ENCODE measurements around the gene TDRD12.
"Not testable (repeated sequence)": the region's sequence is repeated elsewhere in the genome, so short reads cannot be mapped to it uniquely, and the experiment has no call there.

The TDRD12 gene

GRCh38 chr19:32833388-32833787 is 113.8 kb downstream of the TDRD12 start:
- not testable (repeated sequence) for H3K27me3 Mint-ChIP-seq; ATAC-seq; H3K27ac Mint-ChIP-seq; DNase-seq; H3K36me3 Mint-ChIP-seq (ENCODE audit: low read depth); H3K4me3 Mint-ChIP-seq; H3K9me3 Mint-ChIP-seq; H3K4me1 Mint-ChIP-seq

- ATAC-seq (no peak), DNase-seq (no peak)
- no peak overlapping the region for H3K4me3 Mint-ChIP-seq
- H3K27me3 Mint-ChIP-seq = no peaks in the 10 kb centered on the region
- H3K4me1 Mint-ChIP-seq = peaks cover 4% of the 10 kb centered on the region
- H3K36me3 Mint-ChIP-seq (ENCODE audit: low read depth) = peaks cover 3% of the 10 kb centered on the region
- peaks cover 19% of the 10 kb centered on the region for H3K9me3 Mint-ChIP-seq
- H3K27ac Mint-ChIP-seq = no peak overlapping the region
Measured at GRCh38 chr19:32837531-32837930, 118.0 kb downstream of the TDRD12 start.

GRCh38 chr19:32842061-32842460 is 122.5 kb downstream of the TDRD12 start:
- no peak for DNase-seq
- H3K36me3 Mint-ChIP-seq (ENCODE audit: low read depth) = peaks cover 4% of the 10 kb centered on the region
- no peak overlapping the region for H3K4me3 Mint-ChIP-seq
- no peak overlapping the region for H3K27ac Mint-ChIP-seq
- peaks cover 19% of the 10 kb centered on the region for H3K9me3 Mint-ChIP-seq
- H3K4me1 Mint-ChIP-seq = peaks cover 4% of the 10 kb centered on the region
- no peak for ATAC-seq
- no peaks in the 10 kb centered on the region for H3K27me3 Mint-ChIP-seq

- Mint-ChIP-seq H3K36me3 (ENCODE audit: low read depth) (peaks cover 6% of the 10 kb centered on the region), H3K27ac (no peak overlapping the region), H3K4me1 (no peaks in the 10 kb centered on the region), H3K9me3 (peaks cover 19% of the 10 kb centered on the region), H3K4me3 (no peak overlapping the region), H3K27me3 (no peaks in the 10 kb centered on the region)
- DNase-seq = no peak
- ATAC-seq = no peak
Measured at GRCh38 chr19:32843716-32844245, 124.2 kb downstream of the TDRD12 start.

GRCh38 chr19:32848035-32848434 is 128.5 kb downstream of the TDRD12 start:
- not testable (repeated sequence) for H3K36me3 Mint-ChIP-seq (ENCODE audit: low read depth); H3K4me3 Mint-ChIP-seq; H3K27me3 Mint-ChIP-seq; H3K9me3 Mint-ChIP-seq; H3K4me1 Mint-ChIP-seq; ATAC-seq; H3K27ac Mint-ChIP-seq; DNase-seq

- Mint-ChIP-seq H3K9me3 (no peaks in the 10 kb centered on the region), H3K4me1 (no peaks in the 10 kb centered on the region), H3K36me3 (ENCODE audit: low read depth) (peaks cover under 1% of the 10 kb centered on the region), H3K27ac (no peak overlapping the region), H3K4me3 (no peak overlapping the region), H3K27me3 (no peaks in the 10 kb centered on the region)
- DNase-seq (no peak), ATAC-seq (no peak)
Measured at GRCh38 chr19:32852216-32852615, 132.6 kb downstream of the TDRD12 start.

GRCh38 chr19:32856818-32857217 is 137.3 kb downstream of the TDRD12 start:
- not testable (repeated sequence) for H3K9me3 Mint-ChIP-seq, H3K4me1 Mint-ChIP-seq, ATAC-seq

GRCh38 chr19:32857584-32857983 is 138.0 kb downstream of the TDRD12 start:
- DNase-seq (no peak), ATAC-seq (no peak)
- H3K27ac Mint-ChIP-seq = no peak overlapping the region
- no peaks in the 10 kb centered on the region for H3K27me3 Mint-ChIP-seq
- H3K36me3 Mint-ChIP-seq (ENCODE audit: low read depth) = no peaks in the 10 kb centered on the region
- no peak overlapping the region for H3K4me3 Mint-ChIP-seq
- no peaks in the 10 kb centered on the region for H3K4me1 Mint-ChIP-seq
- H3K9me3 Mint-ChIP-seq = no peaks in the 10 kb centered on the region

More at GRCh38 chr19:32856818-32857217, 137.3 kb downstream of the TDRD12 start:
- H3K27ac Mint-ChIP-seq; H3K36me3 Mint-ChIP-seq (ENCODE audit: low read depth); H3K27me3 Mint-ChIP-seq; DNase-seq; H3K4me3 Mint-ChIP-seq: not testable (repeated sequence)

- H3K4me3 Mint-ChIP-seq = no peak overlapping the region
- no peak overlapping the region for H3K27ac Mint-ChIP-seq
- no peaks in the 10 kb centered on the region for H3K4me1 Mint-ChIP-seq
- no peaks in the 10 kb centered on the region for H3K9me3 Mint-ChIP-seq
- DNase-seq (no peak), ATAC-seq (no peak)
- H3K36me3 Mint-ChIP-seq (ENCODE audit: low read depth) = no peaks in the 10 kb centered on the region
- H3K27me3 Mint-ChIP-seq = no peaks in the 10 kb centered on the region
Measured at GRCh38 chr19:32858155-32858554, 138.6 kb downstream of the TDRD12 start.

- Mint-ChIP-seq H3K4me1 (no peaks in the 10 kb centered on the region), H3K9me3 (no peaks in the 10 kb centered on the region), H3K36me3 (ENCODE audit: low read depth) (no peaks in the 10 kb centered on the region), H3K27me3 (no peaks in the 10 kb centered on the region), H3K4me3 (no peak overlapping the region), H3K27ac (no peak overlapping the region)
- ATAC-seq (no peak), DNase-seq (no peak)
Measured at GRCh38 chr19:32858559-32858958, 139.0 kb downstream of the TDRD12 start.

- Mint-ChIP-seq H3K4me1 (no peaks in the 10 kb centered on the region), H3K27me3 (no peaks in the 10 kb centered on the region), H3K4me3 (no peak overlapping the region), H3K9me3 (no peaks in the 10 kb centered on the region), H3K36me3 (ENCODE audit: low read depth) (no peaks in the 10 kb centered on the region), H3K27ac (no peak overlapping the region)
- ATAC-seq (no peak), DNase-seq (no peak)
Measured at GRCh38 chr19:32859591-32859990, 140.0 kb downstream of the TDRD12 start.

GRCh38 chr19:32861596-32861995 is 142.0 kb downstream of the TDRD12 start:
- Mint-ChIP-seq H3K4me3 (no peak overlapping the region), H3K4me1 (no peaks in the 10 kb centered on the region), H3K36me3 (ENCODE audit: low read depth) (no peaks in the 10 kb centered on the region), H3K27me3 (no peaks in the 10 kb centered on the region), H3K9me3 (no peaks in the 10 kb centered on the region), H3K27ac (no peak overlapping the region)
- DNase-seq (no peak), ATAC-seq (no peak)

- no peak overlapping the region for H3K4me3 Mint-ChIP-seq
- no peaks in the 10 kb centered on the region for H3K27me3 Mint-ChIP-seq
- no peaks in the 10 kb centered on the region for H3K36me3 Mint-ChIP-seq (ENCODE audit: low read depth)
- H3K27ac Mint-ChIP-seq = no peak overlapping the region
- H3K4me1 Mint-ChIP-seq = no peaks in the 10 kb centered on the region
- DNase-seq = no peak
- no peaks in the 10 kb centered on the region for H3K9me3 Mint-ChIP-seq
- ATAC-seq = no peak
Measured at GRCh38 chr19:32862173-32862572, 142.6 kb downstream of the TDRD12 start.

GRCh38 chr19:32862741-32863140 is 143.2 kb downstream of the TDRD12 start:
- Mint-ChIP-seq H3K27me3 (no peaks in the 10 kb centered on the region), H3K9me3 (no peaks in the 10 kb centered on the region), H3K4me1 (no peaks in the 10 kb centered on the region), H3K4me3 (no peak overlapping the region), H3K27ac (no peak overlapping the region), H3K36me3 (ENCODE audit: low read depth) (no peaks in the 10 kb centered on the region)
- ATAC-seq = no peak
- DNase-seq = no peak

GRCh38 chr19:32863301-32863700 is 143.7 kb downstream of the TDRD12 start:
- H3K9me3 Mint-ChIP-seq = no peaks in the 10 kb centered on the region
- no peaks in the 10 kb centered on the region for H3K4me1 Mint-ChIP-seq
- H3K36me3 Mint-ChIP-seq (ENCODE audit: low read depth) = no peaks in the 10 kb centered on the region
- DNase-seq = no peak
- no peak overlapping the region for H3K4me3 Mint-ChIP-seq
- no peak for ATAC-seq
- H3K27me3 Mint-ChIP-seq = no peaks in the 10 kb centered on the region
- H3K27ac Mint-ChIP-seq = no peak overlapping the region

- no peak overlapping the region for H3K4me3 Mint-ChIP-seq
- no peaks in the 10 kb centered on the region for H3K36me3 Mint-ChIP-seq (ENCODE audit: low read depth)
- no peak overlapping the region for H3K27ac Mint-ChIP-seq
- no peaks in the 10 kb centered on the region for H3K4me1 Mint-ChIP-seq
- H3K27me3 Mint-ChIP-seq = no peaks in the 10 kb centered on the region
- ATAC-seq = no peak
- H3K9me3 Mint-ChIP-seq = no peaks in the 10 kb centered on the region
- no peak for DNase-seq
Measured at GRCh38 chr19:32863841-32864240, 144.3 kb downstream of the TDRD12 start.
